GM12878 (cell line): ENCODE data around the gene MIPOL1. TPM values are rescaled to one million over a fixed set of nuclear protein-coding genes. Genes with fewer than 3 reads are reported as not detected.

Experiments used
- ATAC-seq: fragments of 200-7000 bp; cut with Tn5 transposase; 3 replicates; pipeline ENCODE4 v1.9.1; 2020; ENCODE audit warnings: mild to moderate bottlenecking, moderate library complexity
- BruUV-seq: library from RNA; stranded (reverse); fragments of 400-500 nt; replicated peaks from 2 replicates; lab custom pipeline; 2021; lab: Mats Ljungman, UMichigan
- CTCF ChIA-PET: fragments of 300-600 bp; sonication (Branson Sonifier 250); formaldehyde crosslinking; extraction: SDS; loops from one replicate; lab custom pipeline; 2021; ENCODE audit warnings: inconsistent platforms; lab: Yijun Ruan, JAX
- POLR2A ChIA-PET: fragments of 350-600 bp; formaldehyde crosslinking; extraction: SDS; loops from one replicate; lab custom pipeline; 2021; ENCODE audit warnings: inconsistent platforms; lab: Charles Lee
- RAD21 ChIA-PET: fragments of 300-600 bp; sonication (Branson Sonifier 250); formaldehyde crosslinking; loops from one replicate; lab custom pipeline; 2023; ENCODE audit warnings: antibody characterized with exemption; ENCODE audit not compliant: unreplicated experiment; lab: Charles Lee
- SMC1A ChIA-PET: fragments of 300-600 bp; sonication (Branson Sonifier 250); formaldehyde crosslinking; loops from one replicate; lab custom pipeline; 2023; ENCODE audit not compliant: unreplicated experiment, uncharacterized antibody; lab: Charles Lee
- DNase-seq: peaks from one replicate; pipeline ENCODE4 v3.0.0-alpha.2; 2011; ENCODE audit warnings: low read depth, low spot score
- FAIRE-seq: peaks from 3 replicates; lab custom pipeline; 2011; peaks lifted over from hg19 to GRCh38; lab: Jason Lieb, UNC
- H2AFZ ChIP-seq: 2 replicates; pipeline ENCODE4 v1.6.0; 2011; ENCODE audit warnings: low read depth, low read length, control low read depth; ENCODE audit not compliant: control insufficient read depth
- H3K27ac ChIP-seq: 2 replicates; pipeline ENCODE4 v1.5.1; 2011; ENCODE audit warnings: control low read depth; ENCODE audit not compliant: control insufficient read depth, insufficient read depth
- H3K27me3 ChIP-seq, 2 experiments: replicated peaks in 1 of 2; 2 replicates each; pipeline versions ENCODE4 v1.6.0 to v1.6.1; 2011; ENCODE audit warnings: low read length in 1 of 2; ENCODE audit not compliant: control insufficient read depth in 2 of 2, insufficient read depth in 2 of 2
- H3K36me3 ChIP-seq, 2 experiments: 2 replicates each; pipeline ENCODE4 v1.5.1; 2011; ENCODE audit warnings: low read length in 1 of 2; ENCODE audit not compliant: control insufficient read depth in 2 of 2, insufficient read depth in 2 of 2
- H3K4me1 ChIP-seq: 2 replicates; pipeline ENCODE4 v1.6.1; 2011; ENCODE audit warnings: mild to moderate bottlenecking, low read length, moderate library complexity, mixed read lengths; ENCODE audit not compliant: control insufficient read depth, insufficient read depth
- H3K4me2 ChIP-seq: 2 replicates; pipeline ENCODE4 v1.6.0; 2011; ENCODE audit warnings: control low read depth; ENCODE audit not compliant: control insufficient read depth, insufficient read depth
- H3K4me3 ChIP-seq: fragments of 200-600 bp; sonication (generic); 2 replicates; pipeline ENCODE4 v1.5.1; 2016
- H3K79me2 ChIP-seq: 2 replicates; pipeline ENCODE4 v1.6.0; 2011; ENCODE audit warnings: low read length; ENCODE audit not compliant: control insufficient read depth, insufficient read depth
- H3K9ac ChIP-seq: 2 replicates; pipeline ENCODE4 v1.8.0; 2011; ENCODE audit warnings: low read length, control low read depth, mixed read lengths; ENCODE audit not compliant: control insufficient read depth, insufficient read depth
- H3K9me3 ChIP-seq: replicated peaks from 3 replicates; pipeline ENCODE4 v1.5.1; 2011; ENCODE audit warnings: mild to moderate bottlenecking, low read length; ENCODE audit not compliant: control insufficient read depth, insufficient read depth
- H4K20me1 ChIP-seq: 2 replicates; pipeline ENCODE4 v1.6.0; 2011; ENCODE audit not compliant: control insufficient read depth, insufficient read depth
- BCL11A ChIP-seq: IDR thresholded peaks from 2 replicates; pipeline ENCODE4 v1.6.1; 2011; ENCODE audit warnings: low read depth, low read length
- FOXM1 ChIP-seq: IDR thresholded peaks from 2 replicates; pipeline ENCODE4 v1.6.1; 2012; ENCODE audit warnings: low read depth, mild to moderate bottlenecking, inconsistent platforms, low read length, moderate library complexity
- HDGF ChIP-seq: fragments of 450-650 bp; IDR thresholded peaks from 2 replicates; pipeline ENCODE4 v1.6.1; 2016; ENCODE audit warnings: antibody characterized with exemption
- MEF2B ChIP-seq: fragments of 450-650 bp; IDR thresholded peaks from 2 replicates; pipeline ENCODE4 v1.6.1; 2018; ENCODE audit warnings: mild to moderate bottlenecking, moderate library complexity; ENCODE audit not compliant: partially characterized antibody, poor library complexity, severe bottlenecking
- NBN ChIP-seq: fragments of 450-650 bp; IDR thresholded peaks from 2 replicates; pipeline ENCODE4 v1.6.1; 2016
- NRF1 ChIP-seq: conservative IDR thresholded peaks from 2 replicates; pipeline ENCODE4 v1.6.1; 2011; ENCODE audit warnings: mild to moderate bottlenecking, low read depth, low read length, improper control_type of control experiment
- PAX8 ChIP-seq: fragments of 450-650 bp; IDR thresholded peaks from 2 replicates; pipeline ENCODE4 v1.6.1; 2017; ENCODE audit warnings: mild to moderate bottlenecking, moderate library complexity
- RFX5 ChIP-seq: IDR thresholded peaks from 2 replicates; pipeline ENCODE4 v1.6.1; 2011; ENCODE audit warnings: low read depth, low read length, improper control_type of control experiment
- WGBS: methylation state at CpG from one replicate; pipeline ENCODE4 v1.1.6; 2016; ENCODE audit warnings: low lambda C conversion rate; ENCODE audit not compliant: insufficient replicate concordance, insufficient coverage; ENCODE audit errors: missing lambda C conversion rate; 5-methylcytosine and 5-hydroxymethylcytosine counted together
- in situ Hi-C: fragments of 300-500 bp; cut with MboI; formaldehyde crosslinking; loops from 9 replicates; pipeline ENCODE4 v1.14.3; 2018; ENCODE audit warnings: mixed read lengths
- intact Hi-C: fragments of 100-400 bp; cut with micrococcal nuclease; formaldehyde crosslinking; loops from one replicate; pipeline ENCODE4 v1.14.2; 2022; ENCODE audit not compliant: unreplicated experiment
- polyA plus RNA-seq, 11 experiments: library from polyadenylated mRNA; depleted of rRNA in 4 of 11; unstranded in 6 of 11; stranded (reverse) in 5 of 11; fragments of >200 nt; fragmentation: Nextera tagmentation in 4 of 11; fragmentation: Illumina TruSeq in 1 of 11; extraction: Ambion mirVana in 4 of 11; extraction: Trizol in 1 of 11; gene quantifications; 1 replicate in 1 of 11; 2 replicates in 10 of 11; pipeline versions ENCODE4 v1.2.1 to v1.2.3, GENCODE V29; 2011 to 2016; ENCODE audit warnings: inconsistent platforms in 2 of 11, missing spikeins in 2 of 11, low read depth in 1 of 11
- total RNA-seq, 4 experiments: library from RNA; depleted of rRNA in 3 of 4; stranded (reverse); fragments of >200 nt in 3 of 4; fragmentation: Illumina TruSeq in 1 of 4; extraction: Trizol in 1 of 4; gene quantifications; 2 replicates each; pipeline versions ENCODE4 v1.2.1 to v1.2.3, GENCODE V29; 2013 to 2021
- TF ChIP-seq, protein P1 (sequence below): fragments of 450-650 bp; IDR thresholded peaks from 2 replicates; pipeline ENCODE4 v1.6.1; 2017; ENCODE audit warnings: low read depth, mild to moderate bottlenecking, moderate library complexity

MIPOL1 gene
- total and polyA plus RNA-seq, 10 of the 15 experiments (the other 5 are each of a cell fraction or from before 2014, with no cell fraction given), result 0.06 TPM; not detected in 9

DNA sequence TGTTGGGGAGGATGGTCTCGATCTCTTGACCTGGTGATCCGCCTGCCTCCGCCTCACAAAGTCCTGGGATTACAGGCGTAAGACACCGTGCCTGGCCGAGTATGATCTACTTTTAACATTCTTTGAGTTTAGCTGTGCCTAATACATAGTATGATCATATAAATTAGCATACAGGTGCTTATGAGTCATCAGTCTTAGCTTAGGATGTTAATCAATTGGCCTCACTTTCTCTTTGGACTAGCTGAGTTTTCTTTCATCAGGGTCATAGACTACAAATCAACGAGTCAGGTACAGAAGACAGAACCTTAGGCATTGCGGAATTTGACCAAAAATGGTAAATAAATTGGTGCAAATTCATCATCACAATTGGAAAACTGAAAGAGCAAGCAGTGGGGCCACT, 27.5 kb upstream of the MIPOL1 start:
- H3K36me3 ChIP-seq, result no peaks in the 10 kb centered on the region
- no peak for ATAC-seq
- H4K20me1 ChIP-seq, result no peaks in the 10 kb centered on the region
- no peak overlapping the region for H3K4me3 ChIP-seq
- intact Hi-C loops (no loop called here), in situ Hi-C loops (no loop called here)
- no peak for DNase-seq
- no peak overlapping the region for H3K4me2 ChIP-seq
- ChIA-PET POLR2A (no interaction called here), RAD21 (no interaction called here), SMC1A (no interaction called here), CTCF (no interaction called here)
- no peaks in the 10 kb centered on the region for H3K79me2 ChIP-seq
- H3K27me3 ChIP-seq, result no peaks in the 10 kb centered on the region
- H3K9ac ChIP-seq, result no peak overlapping the region
- 34% methylated on average over 8 of the region's 8 CpGs for WGBS
- no peaks in the 10 kb centered on the region; the same call in 2 of the 3 replicates for H3K9me3 ChIP-seq
- no peak for FAIRE-seq
- no peaks in the 10 kb centered on the region for H3K4me1 ChIP-seq
- no TSS peak for BruUV-seq
- no peak overlapping the region for H3K27ac ChIP-seq
- no peak for TF ChIP-seq NBN
- no peak for TF ChIP-seq HDGF
- TF ChIP-seq, protein P1, sequence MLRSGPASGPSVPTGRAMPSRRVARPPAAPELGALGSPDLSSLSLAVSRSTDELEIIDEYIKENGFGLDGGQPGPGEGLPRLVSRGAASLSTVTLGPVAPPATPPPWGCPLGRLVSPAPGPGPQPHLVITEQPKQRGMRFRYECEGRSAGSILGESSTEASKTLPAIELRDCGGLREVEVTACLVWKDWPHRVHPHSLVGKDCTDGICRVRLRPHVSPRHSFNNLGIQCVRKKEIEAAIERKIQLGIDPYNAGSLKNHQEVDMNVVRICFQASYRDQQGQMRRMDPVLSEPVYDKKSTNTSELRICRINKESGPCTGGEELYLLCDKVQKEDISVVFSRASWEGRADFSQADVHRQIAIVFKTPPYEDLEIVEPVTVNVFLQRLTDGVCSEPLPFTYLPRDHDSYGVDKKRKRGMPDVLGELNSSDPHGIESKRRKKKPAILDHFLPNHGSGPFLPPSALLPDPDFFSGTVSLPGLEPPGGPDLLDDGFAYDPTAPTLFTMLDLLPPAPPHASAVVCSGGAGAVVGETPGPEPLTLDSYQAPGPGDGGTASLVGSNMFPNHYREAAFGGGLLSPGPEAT, result no peak
- no peak for TF ChIP-seq RFX5
- TF ChIP-seq FOXM1, result no peak
- no peak for TF ChIP-seq NRF1
- TF ChIP-seq MEF2B, result no peak
- TF ChIP-seq PAX8, result no peak
- TF ChIP-seq BCL11A, result no peak
- H2AFZ ChIP-seq, result no peak overlapping the region
